ENCODE results near the gene TAB2. TPM values are rescaled to one million over a fixed set of nuclear protein-coding genes. Genes with fewer than 3 reads are reported as not detected.

Gene TAB2
- total and polyA plus RNA-seq, 2 experiments from 2014 or later = 14.2 to 51.9 TPM

DNA sequence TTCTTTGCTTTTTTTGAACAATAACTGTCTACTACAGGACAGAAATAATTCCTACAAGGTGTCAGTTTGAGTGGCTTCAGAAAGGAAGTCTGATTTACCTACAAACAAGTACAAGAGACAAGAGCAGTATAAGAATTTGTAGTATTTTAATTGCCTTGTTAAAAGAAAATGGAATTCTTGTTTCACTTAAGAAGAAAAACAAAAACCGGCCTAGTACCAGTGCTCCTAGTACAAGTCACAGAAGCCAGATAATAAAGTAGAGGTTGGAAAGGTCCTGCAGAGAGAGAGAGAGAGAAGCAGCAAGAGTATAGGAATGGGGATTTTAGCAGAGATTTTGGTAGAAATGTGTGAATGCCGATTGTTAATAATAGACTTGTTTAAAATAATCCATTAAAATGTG lies 6.4 kb downstream of the TAB2 start:
- no peak overlapping the region for H2AFZ ChIP-seq
- no peak overlapping the region for H3K27ac ChIP-seq
- TF ChIP-seq, protein P1, sequence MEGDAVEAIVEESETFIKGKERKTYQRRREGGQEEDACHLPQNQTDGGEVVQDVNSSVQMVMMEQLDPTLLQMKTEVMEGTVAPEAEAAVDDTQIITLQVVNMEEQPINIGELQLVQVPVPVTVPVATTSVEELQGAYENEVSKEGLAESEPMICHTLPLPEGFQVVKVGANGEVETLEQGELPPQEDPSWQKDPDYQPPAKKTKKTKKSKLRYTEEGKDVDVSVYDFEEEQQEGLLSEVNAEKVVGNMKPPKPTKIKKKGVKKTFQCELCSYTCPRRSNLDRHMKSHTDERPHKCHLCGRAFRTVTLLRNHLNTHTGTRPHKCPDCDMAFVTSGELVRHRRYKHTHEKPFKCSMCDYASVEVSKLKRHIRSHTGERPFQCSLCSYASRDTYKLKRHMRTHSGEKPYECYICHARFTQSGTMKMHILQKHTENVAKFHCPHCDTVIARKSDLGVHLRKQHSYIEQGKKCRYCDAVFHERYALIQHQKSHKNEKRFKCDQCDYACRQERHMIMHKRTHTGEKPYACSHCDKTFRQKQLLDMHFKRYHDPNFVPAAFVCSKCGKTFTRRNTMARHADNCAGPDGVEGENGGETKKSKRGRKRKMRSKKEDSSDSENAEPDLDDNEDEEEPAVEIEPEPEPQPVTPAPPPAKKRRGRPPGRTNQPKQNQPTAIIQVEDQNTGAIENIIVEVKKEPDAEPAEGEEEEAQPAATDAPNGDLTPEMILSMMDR (IDR thresholded peaks at IDR 0.05; ENCODE audit: poor library complexity) = no peak
- TF ChIP-seq EZH2phosphoT487 (IDR thresholded peaks at IDR 0.05; ENCODE audit: low read depth, severe bottlenecking, unreplicated experiment) = no peak
- 43% methylated on average over 2 of the region's 2 CpGs for WGBS (ENCODE audit: low lambda C conversion rate, missing lambda C conversion rate)
- no peaks in the 10 kb centered on the region for H3K9me3 ChIP-seq (ENCODE audit: low read depth)
- no peak overlapping the region for H3K4me3 ChIP-seq
- H3K9me2 ChIP-seq (replicated peaks; ENCODE audit: insufficient read depth) = no peaks in the 10 kb centered on the region
- H3K36me3 ChIP-seq (replicated peaks; ENCODE audit: insufficient read depth, low read depth) = no peaks in the 10 kb centered on the region
- H3K79me2 ChIP-seq = peaks cover 100% of the 10 kb centered on the region
- H3K27me3 ChIP-seq = no peaks in the 10 kb centered on the region
- no peak overlapping the region for H3K4me2 ChIP-seq
- H3K4me1 ChIP-seq (ENCODE audit: insufficient read depth) = peaks cover 42% of the 10 kb centered on the region
- DNase-seq (ENCODE audit: low spot score) = no peak
- peaks cover 98% of the 10 kb centered on the region for H4K20me1 ChIP-seq (ENCODE audit: insufficient read depth, poor library complexity, severe bottlenecking)

- H3K9me2 ChIP-seq (replicated peaks; ENCODE audit: insufficient read depth) = no peaks in the 10 kb centered on the region
- H3K27me3 ChIP-seq = no peaks in the 10 kb centered on the region
- H3K9me3 ChIP-seq (ENCODE audit: low read depth) = no peaks in the 10 kb centered on the region
- H3K79me2 ChIP-seq = peaks cover 100% of the 10 kb centered on the region
- H3K4me3 ChIP-seq = no peak overlapping the region
- no peak for DNase-seq (ENCODE audit: low spot score)
- no peak overlapping the region for H3K27ac ChIP-seq
- peaks cover 98% of the 10 kb centered on the region for H4K20me1 ChIP-seq (ENCODE audit: insufficient read depth, poor library complexity, severe bottlenecking)
- peaks cover 39% of the 10 kb centered on the region for H3K4me1 ChIP-seq (ENCODE audit: insufficient read depth)
- H3K4me2 ChIP-seq = no peak overlapping the region
- no peak overlapping the region for H2AFZ ChIP-seq
- no peaks in the 10 kb centered on the region for H3K36me3 ChIP-seq (replicated peaks; ENCODE audit: insufficient read depth, low read depth)
- TF ChIP-seq EZH2phosphoT487 (IDR thresholded peaks at IDR 0.05; ENCODE audit: low read depth, severe bottlenecking, unreplicated experiment) (no peak), EZH2 (IDR thresholded peaks at IDR 0.05; ENCODE audit: borderline replicate concordance) (no peak)
- TF ChIP-seq, protein P1 (IDR thresholded peaks at IDR 0.05; ENCODE audit: poor library complexity) = no peak
These were observed 6.9 kb downstream of the TAB2 start for GRCh38 chr6:149324428-149324827.

- H3K27ac ChIP-seq = no peak overlapping the region
- H3K4me2 ChIP-seq = no peak overlapping the region
- H4K20me1 ChIP-seq (ENCODE audit: insufficient read depth, poor library complexity, severe bottlenecking) = peaks cover 98% of the 10 kb centered on the region
- no peak for TF ChIP-seq EZH2 (IDR thresholded peaks at IDR 0.05; ENCODE audit: borderline replicate concordance)
- TF ChIP-seq EZH2phosphoT487 (IDR thresholded peaks at IDR 0.05; ENCODE audit: low read depth, severe bottlenecking, unreplicated experiment) = no peak
- TF ChIP-seq, protein P1 (IDR thresholded peaks at IDR 0.05; ENCODE audit: poor library complexity) = no peak
- WGBS (ENCODE audit: low lambda C conversion rate, missing lambda C conversion rate) = 89% methylated on average over 3 of the region's 3 CpGs
- no peaks in the 10 kb centered on the region for H3K9me2 ChIP-seq (replicated peaks; ENCODE audit: insufficient read depth)
- no peaks in the 10 kb centered on the region for H3K27me3 ChIP-seq
- no peak overlapping the region for H2AFZ ChIP-seq
- no peak for DNase-seq (ENCODE audit: low spot score)
- H3K4me3 ChIP-seq = no peak overlapping the region
- H3K4me1 ChIP-seq (ENCODE audit: insufficient read depth) = peaks cover 26% of the 10 kb centered on the region
- no peaks in the 10 kb centered on the region for H3K9me3 ChIP-seq (ENCODE audit: low read depth)
- H3K36me3 ChIP-seq (replicated peaks; ENCODE audit: insufficient read depth, low read depth) = no peaks in the 10 kb centered on the region
- peaks cover 100% of the 10 kb centered on the region for H3K79me2 ChIP-seq
These were observed 8.2 kb downstream of the TAB2 start for GRCh38 chr6:149325648-149326236.

- Histone ChIP-seq H3K27ac (no peak overlapping the region), H3K9me3 (ENCODE audit: low read depth) (no peaks in the 10 kb centered on the region), H3K9me2 (replicated peaks; ENCODE audit: insufficient read depth) (no peaks in the 10 kb centered on the region), H4K20me1 (ENCODE audit: insufficient read depth, poor library complexity, severe bottlenecking) (peaks cover 98% of the 10 kb centered on the region), H3K36me3 (replicated peaks; ENCODE audit: insufficient read depth, low read depth) (no peaks in the 10 kb centered on the region), H3K4me2 (no peak overlapping the region), H3K4me3 (no peak overlapping the region), H3K27me3 (no peaks in the 10 kb centered on the region), H3K4me1 (ENCODE audit: insufficient read depth) (peaks cover 30% of the 10 kb centered on the region), H3K79me2 (peaks cover 100% of the 10 kb centered on the region), H2AFZ (no peak overlapping the region)
- TF ChIP-seq EZH2phosphoT487 (IDR thresholded peaks at IDR 0.05; ENCODE audit: low read depth, severe bottlenecking, unreplicated experiment) = no peak
- TF ChIP-seq, protein P1 (IDR thresholded peaks at IDR 0.05; ENCODE audit: poor library complexity) = no peak
- no peak for TF ChIP-seq EZH2 (IDR thresholded peaks at IDR 0.05; ENCODE audit: borderline replicate concordance)
- 72% methylated on average over 2 of the region's 2 CpGs for WGBS (ENCODE audit: low lambda C conversion rate, missing lambda C conversion rate)
- DNase-seq (ENCODE audit: low spot score) = no peak
These were observed 10.1 kb downstream of the TAB2 start for GRCh38 chr6:149327638-149328037.
